SKM-1 (cell line): ENCODE data around the gene SPINK1.
"Not testable (repeated sequence)": the region's sequence is repeated elsewhere in the genome, so short reads cannot be mapped to it uniquely, and the experiment has no call there.

Source experiments
- DNase-seq: peaks from one replicate; lab custom pipeline; 2025; ENCODE audit not compliant: unreplicated experiment; lab: John Stamatoyannopoulos, UW

SPINK1 gene

GRCh38 chr5:147854894-147855773 is 23.7 kb upstream of the SPINK1 start:
- no peak for DNase-seq

DNA sequence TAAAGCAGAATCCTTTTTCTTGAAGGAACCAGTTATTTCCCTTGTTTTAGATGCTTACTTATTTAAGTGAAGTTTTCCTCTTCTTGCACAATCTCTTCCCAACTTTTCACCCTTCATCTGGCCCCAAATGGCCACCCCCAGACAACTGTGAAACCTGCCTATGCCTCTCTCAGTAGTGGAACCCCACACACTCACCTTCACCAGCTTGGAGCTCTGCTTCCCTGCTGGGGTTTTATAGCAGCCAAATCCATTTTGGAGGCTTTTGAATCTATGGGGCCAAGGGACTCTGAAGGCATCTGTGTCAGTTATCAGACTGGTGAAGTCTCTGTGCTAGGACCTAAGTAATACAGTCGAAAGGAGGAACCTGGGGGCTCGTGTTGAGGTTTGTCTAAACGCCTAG is 22.9 kb upstream of the SPINK1 start:
- DNase-seq: no peak

GRCh38 chr5:147853372-147853987 is 22.0 kb upstream of the SPINK1 start:
- no peak for DNase-seq

DNA sequence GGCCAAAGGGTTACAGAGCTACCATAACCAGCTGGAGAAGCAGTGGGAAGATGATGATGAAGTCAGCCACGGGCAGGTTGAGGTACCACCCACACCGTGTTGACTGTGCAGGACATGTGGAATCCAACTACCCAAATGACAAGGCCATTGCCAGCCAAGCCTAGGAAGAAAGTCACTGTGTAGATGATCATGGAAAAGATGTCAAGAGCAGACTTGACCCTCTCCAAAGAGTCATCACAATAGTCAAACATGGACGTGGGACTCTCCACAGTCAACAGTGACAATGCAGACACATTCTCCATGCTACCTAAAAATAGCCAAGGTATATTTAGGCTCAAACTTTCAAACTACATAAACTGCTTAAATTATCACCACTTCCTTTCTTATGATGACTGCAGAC is 20.9 kb upstream of the SPINK1 start:
- DNase-seq: no peak

DNA sequence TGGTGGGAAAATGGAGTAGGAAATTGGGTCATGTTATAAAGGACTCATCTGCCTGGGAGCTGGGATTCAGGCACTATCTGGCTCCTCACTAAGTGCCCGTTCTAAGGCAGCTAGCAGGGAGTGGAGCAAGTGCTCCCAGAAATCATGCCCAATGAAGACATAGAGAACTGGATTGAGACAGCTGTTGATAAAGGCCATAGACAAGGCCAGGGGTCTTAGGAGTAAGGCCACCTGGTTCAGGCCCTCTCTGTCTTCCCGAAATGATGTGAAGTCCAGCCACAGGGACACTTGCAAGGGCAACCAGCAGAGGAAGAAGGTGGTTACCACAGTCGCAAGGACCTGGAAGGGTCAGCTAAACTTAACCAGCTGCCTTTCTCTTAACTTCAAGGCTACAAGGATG is 20.1 kb upstream of the SPINK1 start:
- DNase-seq: no peak

DNA sequence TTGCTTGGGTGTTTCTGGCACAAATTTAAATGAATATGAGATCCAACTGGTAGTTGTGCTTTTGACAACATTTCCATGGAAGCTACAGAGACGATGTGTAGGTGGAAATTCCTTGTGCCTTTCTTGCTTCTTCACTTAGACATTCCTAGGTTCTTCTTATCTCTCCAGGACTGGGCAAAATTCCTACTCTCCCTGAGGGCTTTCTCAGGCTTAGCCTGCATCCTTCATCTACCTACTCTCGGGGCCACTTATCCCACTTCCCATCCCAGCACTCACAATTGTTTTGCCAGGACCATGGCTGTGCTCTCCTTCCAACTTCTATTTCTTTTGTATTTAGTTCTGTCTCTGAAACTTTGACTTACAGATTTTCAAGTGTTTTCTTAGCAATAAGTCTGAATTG is 17.8 kb upstream of the SPINK1 start:
- DNase-seq: no peak

- no peak for DNase-seq
These were observed 14.1 kb upstream of the SPINK1 start for GRCh38 chr5:147845618-147846017.

DNA sequence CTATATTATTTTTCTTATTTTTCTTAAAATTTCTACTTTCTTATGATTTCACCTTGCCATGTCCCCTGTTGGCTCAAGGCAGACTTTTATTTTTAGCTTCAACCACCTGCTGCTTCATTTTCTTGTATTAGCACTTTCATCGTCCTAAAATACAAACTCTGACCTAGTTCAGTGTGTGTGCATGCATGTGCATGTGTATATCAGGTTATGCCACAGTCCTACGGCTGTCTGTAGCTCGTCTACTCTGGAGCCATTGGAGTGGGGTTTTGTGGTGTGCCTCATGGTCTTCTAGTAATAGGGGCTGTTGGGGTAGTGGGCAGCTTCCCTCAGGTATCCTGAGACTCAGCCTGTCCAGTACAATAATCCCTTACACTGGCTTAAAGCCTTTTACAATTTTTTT is 13.4 kb upstream of the SPINK1 start:
- no peak for DNase-seq

- DNase-seq: no peak
These were observed 11.4 kb upstream of the SPINK1 start for GRCh38 chr5:147842869-147843268.

- no peak for DNase-seq
These were observed 5.0 kb upstream of the SPINK1 start for GRCh38 chr5:147836439-147836838.

GRCh38 chr5:147835386-147835798 is 3.9 kb upstream of the SPINK1 start:
- DNase-seq: no peak

- DNase-seq: no peak
These were observed 1.1 kb upstream of the SPINK1 start for GRCh38 chr5:147832541-147832940.

GRCh38 chr5:147830035-147830434 is 1.4 kb downstream of the SPINK1 start:
- no peak for DNase-seq

DNA sequence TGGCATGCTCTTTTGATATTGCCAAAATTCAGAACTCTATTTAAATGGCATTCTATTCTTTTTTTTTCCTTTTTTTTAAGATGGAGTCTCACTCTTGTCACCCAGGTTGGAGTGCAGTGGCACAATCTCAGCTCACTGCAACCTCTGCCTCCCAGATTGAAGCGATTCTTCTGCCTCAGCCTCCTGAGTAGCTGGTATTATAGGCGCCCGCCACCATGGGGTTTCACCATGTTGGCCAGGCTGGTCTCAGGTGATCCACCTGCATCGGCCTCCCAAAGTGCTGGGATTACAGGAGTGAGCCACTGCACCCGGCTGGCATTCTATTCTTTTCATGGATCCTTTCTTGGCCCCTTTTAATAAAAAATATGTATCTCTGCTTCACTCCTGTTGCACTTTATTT is 4.5 kb downstream of the SPINK1 start:
- not testable (repeated sequence) for DNase-seq

GRCh38 chr5:147826361-147826760 is 5.1 kb downstream of the SPINK1 start:
- DNase-seq: no peak

GRCh38 chr5:147822686-147823491 is 8.6 kb downstream of the SPINK1 start:
- no peak for DNase-seq

GRCh38 chr5:147822222-147822621 is 9.2 kb downstream of the SPINK1 start:
- not testable (repeated sequence) for DNase-seq

GRCh38 chr5:147821766-147822165 is 9.7 kb downstream of the SPINK1 start:
- no peak for DNase-seq

DNA sequence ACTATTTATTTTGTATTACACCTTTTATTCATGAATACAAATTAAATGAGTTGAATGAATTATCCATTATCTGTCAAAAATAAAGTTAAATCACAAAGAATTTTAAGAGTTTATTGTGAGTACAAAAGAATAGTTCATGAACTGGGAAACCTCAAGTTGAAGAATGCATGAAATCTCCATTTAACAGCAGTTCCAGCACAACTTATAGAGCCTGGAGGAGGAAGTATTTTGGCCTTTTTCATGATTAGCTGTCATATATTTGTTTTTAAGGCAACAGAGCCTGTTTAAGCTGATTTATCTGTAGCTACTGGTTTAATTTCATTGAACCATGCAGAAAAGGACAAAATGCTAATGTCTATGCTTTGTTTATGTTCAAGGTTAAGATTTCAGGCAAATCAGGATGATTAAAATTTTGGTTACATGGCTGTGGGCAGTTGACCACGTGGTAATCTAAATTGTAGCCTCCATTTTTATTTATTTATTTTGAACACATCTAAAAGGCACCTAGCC is 12.2 kb downstream of the SPINK1 start:
- DNase-seq: no peak

DNA sequence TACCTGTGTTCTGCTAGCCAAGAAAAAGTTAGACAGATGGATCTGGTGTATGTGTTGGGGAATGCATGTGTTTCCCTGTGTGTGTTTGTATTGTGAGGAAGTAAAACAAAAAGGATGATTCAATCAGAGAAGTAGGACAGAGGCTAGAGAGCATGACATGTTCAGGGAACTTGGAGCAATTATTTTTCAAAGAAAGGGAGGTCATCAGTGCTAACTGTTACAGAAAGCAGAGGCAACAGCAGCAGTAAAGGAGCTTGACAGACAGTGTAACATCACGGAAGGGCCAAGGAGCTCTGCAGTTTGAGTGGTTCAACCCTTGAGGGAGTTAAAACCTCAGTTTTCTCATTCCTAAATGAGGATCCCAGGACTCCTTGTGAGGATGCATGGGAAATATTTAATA is 13.2 kb downstream of the SPINK1 start:
- no peak for DNase-seq

- DNase-seq: no peak
These were observed 17.8 kb downstream of the SPINK1 start for GRCh38 chr5:147813696-147814095.
